Activated CD8-positive, alpha-beta memory T cell treated with anti-CD3 and anti-CD28 coated beads, Interleukin-2, amount 50 U/mL, for 48 hours (primary cell): ENCODE measurements around the gene BEST1.

Experiments
- DNase-seq: peaks from one replicate; pipeline ENCODE4 v3.0.0-alpha.2; 2020

Gene BEST1

DNA sequence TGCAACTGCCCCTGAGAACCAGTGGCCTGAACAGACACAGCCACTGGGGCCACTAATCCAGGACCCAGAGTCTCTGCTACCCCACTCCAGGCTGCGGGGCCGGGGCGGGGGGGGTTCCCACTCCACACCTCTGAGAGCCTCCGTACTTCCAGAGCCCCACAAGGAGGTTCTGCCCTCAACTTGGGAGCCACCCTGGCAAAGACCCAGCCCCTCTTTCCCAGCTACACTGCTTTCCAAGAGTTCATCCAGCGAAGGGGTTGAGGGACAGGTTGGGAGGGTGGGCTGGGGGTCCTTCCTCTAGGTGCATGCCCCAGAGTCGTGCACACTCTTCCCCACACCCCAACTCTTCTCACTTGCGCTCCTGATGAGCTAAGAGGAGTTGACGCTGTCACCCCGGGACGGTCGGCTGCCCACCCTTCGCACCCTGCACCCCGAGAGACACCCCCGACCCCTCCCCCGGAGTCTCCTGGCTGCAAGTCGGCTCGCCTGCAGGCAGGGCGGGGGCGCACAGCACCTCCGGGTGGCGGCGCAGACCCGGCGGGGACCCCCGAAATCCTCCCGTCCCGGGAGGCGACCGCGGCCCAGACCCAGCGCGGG is 33.3 kb upstream of the BEST1 start:
- peak; percentile 47 for DNase-seq

DNA sequence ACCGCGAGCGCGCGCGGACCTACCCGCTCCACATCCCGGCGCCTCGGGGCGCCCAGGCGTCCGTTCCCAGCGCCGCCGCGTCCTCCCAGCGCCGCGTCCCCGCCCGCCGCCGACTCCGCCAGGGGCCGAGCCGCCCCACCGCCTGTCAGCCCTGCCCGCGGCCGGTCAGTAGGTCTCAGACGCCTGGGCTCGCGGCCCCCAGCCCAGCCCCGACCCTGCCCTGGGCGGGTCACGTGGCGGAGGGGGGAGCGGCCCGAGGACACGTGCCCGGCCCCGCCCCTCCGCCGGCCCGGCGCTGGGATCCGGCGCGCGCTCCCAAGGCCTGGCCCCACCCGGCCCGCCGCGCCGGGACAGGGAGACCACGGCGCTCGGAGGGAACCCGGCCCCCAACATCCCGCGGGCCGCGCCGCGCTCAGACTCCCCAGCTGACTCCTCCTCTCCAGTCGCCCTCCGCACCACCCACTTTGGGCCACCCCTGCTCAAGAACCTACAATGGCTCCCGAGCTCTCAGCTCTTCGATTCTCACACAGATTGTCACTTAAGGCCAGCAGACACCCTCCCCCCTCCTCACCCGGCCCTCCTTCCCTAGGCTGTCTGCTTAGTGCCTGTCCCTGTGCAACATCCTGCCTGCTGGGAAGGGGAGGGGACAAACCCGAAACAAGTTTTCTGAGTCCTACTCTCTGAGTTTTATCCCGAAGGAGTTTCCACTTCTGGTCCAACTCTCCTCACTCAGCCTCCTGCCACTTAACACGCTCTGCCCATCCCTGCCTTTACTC is 32.6 kb upstream of the BEST1 start, which contains the start of gene RAB3IL1:
Gene RAB3IL1, minus strand, starts transcription at position 233 of the 776 bp plus-strand sequence. Its CDS starts 199 bp downstream, at position 34.
- peak; percentile 56 for DNase-seq

DNA sequence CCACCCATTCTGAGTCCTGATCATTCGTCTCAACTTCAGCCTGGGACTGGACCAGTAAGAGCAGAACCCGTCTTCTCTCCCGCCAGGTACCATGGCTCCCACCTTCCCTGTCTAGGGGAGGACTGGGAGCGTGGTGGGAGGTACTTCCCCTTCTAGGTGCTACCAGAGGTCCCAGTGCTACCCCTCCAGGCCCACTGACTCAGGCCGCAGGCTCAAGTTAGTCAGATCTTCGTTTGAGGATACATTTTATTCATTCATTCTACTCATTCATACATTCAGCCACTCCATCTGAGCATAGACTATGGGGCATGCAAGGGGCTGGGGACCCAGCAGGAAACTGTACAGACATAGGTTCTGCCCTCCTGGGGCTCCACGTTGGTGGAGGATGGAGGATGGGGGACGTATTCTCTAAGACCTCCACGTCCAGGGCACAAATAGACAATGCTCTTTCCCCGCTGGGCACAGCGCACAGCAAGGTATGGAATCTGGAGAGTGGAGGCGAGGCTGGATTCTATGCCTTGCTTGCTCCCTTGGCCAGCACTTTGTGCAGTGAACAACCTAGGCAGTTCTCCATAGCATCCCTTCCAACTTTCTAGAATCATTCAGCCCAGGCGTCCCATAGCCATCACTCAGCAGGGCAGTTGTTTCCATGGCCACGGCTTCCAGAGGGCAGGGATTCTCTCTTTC is 31.8 kb upstream of the BEST1 start:
- no peak for DNase-seq

DNA sequence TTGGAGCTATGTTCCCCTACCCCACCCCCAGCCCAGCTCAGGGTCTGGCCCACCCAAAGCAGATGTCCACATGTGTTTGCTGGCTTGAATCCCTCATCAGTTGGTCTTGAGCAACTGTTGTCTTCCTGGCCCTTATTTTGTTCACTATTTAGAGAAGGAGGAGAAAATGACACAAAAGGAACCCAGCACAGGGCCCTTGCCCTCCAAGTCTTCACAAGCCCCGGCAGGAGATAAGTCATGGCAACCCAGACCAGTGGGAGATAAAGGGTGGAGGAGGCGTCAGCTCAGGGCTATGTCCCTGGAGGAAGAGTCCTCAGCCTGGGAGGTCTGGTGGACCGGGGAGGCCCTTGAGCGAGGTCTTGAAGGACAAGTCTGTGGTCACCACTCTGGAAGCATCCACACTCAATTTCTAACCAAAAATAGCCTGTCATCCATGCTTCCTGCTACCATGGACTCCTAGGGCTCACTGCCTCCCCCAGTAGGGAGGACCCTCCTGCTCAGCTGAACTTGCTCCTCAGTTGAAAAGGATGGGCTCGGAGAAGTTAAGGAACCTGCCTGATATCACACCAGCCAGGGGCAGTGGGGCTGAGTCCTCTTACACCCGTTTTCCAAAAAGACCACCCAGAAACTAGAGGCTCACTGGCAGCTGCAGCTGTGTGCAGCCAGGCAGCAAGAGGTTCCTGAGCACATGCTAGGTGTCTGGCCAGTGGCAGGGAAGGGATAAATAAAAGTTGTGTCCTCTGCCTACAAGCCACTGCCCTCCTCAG is 31.0 kb upstream of the BEST1 start:
- DNase-seq: no peak

DNA sequence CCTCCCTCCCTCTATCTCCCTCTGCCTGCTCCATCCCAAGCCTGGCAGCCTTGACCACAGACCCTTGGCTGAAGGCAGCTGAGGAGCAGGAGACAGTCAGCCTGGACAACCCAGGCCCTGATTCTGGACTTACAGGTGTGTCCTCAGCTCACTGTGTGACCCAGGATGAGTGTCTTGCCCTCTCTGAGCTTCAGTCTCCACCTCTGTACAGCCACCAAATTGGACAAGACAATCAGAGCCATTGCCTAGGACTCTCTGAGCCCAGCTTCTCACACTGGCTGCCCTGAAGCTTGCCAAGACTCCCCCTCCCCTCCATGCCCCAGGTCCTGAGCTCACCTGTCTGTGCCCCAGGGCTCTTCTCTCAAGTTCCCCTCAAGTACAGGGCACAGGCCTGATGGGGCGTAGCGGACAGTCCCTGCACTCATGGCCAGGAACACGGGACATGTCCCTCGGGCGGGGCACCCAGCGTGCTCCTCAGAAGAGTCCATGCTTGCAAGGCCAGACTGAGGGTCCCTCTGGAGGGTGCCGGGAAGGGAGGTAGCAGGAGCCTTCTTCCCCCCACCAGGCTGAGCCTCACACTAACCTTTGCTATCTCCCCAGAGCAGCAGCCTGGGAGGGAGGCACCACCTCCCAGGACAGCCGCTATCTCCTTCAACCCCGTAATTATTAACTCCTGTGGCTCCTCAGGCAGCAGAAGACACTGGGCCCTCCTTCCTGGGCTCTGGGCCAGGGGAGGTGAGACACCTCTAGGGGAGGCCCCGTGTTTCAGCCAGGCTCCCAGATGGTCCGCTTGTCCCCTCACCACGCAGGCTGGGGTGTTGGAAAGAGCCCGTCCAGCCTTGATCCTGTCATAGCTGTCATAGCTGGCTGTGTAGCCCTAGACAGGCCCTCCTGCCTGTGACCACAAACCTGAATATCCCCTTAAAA is 30.2 kb upstream of the BEST1 start:
- no peak for DNase-seq

DNA sequence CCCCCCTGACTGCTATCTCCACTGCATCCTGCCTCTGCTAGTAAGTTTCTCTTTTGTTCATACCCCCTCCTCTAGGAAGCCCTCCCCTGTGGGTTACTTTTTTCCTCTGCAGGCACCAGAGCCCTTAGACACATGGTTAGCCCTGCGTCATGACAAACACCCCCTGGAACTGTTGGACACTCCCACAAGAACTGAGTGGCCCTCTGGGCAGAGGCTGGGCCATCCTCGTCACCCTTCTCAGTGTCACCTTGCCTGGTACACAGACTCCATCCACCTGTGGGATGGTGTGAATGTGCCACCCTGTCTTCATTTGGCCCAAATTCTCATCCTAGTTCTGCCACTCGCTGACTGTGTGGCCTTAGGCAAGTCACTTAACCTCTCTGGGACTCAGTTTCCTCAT is 28.7 kb upstream of the BEST1 start:
- no peak for DNase-seq

DNA sequence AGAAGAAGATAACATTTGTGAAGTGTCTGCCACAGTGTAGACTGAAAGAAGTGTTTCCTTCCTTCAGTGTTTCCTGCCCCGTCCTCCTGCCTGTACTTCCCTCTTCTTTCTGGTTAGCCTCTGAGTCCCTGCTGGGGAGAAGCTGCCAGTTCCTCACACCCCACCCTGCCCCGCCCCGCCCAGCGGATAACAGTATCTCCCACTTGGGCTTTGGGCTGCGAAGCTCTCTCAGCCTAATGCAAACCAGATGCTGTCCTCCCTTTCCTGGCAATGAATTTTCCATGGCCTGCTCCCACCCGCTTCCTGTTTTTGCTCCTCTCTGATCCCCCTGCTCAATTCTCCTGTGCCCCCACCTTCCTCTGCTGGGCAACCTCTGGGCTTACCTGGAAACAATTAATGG is 27.6 kb upstream of the BEST1 start:
- DNase-seq: no peak

DNA sequence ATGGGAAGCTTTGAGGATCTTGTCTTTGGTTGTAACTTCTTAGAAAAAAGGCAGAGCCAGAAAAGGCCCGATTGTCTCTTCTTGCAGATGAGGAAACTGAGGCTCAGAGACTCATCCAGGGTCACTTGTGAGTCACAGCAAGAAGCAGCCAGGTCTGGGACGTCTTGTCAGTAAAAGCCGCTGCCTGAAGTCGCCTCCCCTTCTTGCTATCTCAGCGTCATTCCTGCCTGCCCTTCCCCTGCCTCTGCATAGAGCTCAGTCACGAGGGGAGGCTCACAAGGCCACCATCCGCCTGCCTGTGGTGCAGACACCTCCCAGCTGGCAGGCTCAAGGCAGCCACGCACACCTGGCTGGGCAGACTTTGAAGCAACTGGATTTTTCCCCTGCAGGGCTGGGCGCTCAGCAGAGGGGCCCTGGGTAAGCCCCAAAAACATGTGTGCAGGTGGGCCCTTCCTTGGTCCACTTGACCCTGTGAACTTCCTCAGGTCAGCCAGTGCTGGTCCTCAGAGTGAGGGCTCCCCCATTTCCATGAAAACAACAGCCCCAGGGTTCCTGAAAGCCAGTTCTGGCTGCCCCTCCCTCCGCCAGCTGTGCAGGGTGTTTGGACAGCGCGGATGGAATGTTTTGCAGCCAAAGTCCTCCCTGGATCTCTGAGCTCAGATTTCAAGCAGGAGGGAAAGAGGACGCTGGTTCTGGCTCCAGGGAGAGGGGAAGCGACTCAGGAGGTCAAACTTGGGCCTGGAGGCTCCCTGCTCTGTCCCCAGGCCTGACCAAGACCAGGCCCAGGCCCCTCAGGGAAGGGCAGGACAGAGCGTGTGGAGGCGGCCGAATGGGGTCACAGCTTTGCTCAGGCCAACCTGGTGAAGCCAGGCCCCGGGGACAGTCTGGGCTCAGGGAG is 26.7 kb upstream of the BEST1 start:
- no peak for DNase-seq

DNA sequence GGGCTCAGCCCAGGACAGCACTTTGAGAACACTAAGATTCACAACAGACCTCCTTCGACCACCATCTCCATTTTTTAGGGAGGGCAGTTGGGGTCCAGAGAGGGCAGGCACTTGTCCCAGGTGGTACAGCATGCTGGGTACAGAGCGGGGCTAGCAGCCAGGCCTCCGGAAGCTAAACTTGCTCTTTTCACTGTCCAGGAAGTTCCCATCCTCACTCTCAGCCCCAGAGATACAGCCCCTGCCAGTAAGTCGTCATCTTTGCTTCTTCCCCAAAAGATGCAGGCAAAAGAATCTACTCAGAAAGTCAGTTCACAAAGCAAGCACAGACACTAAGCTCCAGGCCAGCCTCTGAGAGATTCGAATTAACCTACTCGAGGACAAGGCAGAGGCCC is 26.1 kb upstream of the BEST1 start:
- DNase-seq: no peak

DNA sequence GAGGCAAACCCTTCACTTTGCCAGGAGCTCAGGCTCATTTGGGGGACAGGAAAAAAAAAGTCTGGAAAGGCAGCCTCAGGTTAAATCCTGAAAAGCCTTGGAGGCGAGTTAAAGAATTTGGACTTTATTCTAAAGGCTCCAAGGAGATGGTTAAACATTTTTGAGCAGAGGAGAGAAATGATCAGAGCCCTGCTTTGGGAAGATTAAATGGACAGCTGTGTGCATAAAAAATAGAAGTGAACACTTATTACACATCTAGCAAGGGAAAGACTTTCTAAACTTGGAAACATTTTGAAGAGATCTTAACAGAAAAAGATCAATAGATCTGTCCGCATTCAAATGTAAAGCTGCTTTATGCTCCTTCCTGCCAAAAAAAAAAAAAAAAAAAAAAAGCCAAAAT is 24.4 kb upstream of the BEST1 start:
- DNase-seq: no peak

DNA sequence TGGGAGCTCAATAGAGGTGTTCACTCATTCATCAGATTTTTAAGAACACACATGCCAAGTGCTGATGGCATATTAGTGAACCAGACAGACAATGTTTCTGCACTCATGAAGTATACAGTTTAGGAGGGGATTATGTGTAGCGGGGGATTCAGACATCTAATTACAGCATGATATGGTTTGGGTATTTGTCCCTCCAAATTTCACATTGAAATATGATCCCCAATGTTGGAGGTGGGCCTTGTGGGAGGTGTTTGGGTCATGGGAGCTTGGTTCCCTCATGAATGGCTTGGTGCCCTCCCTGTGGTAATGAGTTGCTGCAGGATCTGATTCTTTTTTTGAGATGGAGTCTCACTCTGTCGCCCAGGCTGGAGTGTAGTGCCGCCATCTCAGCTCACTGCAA is 23.9 kb upstream of the BEST1 start:
- no peak for DNase-seq

DNA sequence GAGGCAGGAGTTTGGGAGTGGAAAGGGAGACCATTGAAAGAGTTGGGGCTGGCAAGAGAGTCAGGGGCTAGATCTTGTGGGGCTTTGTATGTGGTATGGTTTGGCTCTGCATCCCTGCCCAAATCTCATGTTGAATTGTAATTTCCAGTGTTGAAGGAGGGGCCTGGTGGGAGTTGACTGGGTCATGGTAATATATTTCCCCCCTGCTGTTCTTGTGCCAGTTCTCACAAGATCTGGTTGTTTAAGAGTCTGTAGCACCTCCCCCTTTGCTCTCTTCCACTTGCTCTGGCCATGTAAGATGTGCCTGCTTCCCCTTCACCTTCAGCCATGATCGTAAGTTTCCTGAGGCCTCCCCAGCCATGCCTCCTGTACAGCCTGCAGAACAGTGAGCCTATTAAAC is 22.6 kb upstream of the BEST1 start:
- no peak for DNase-seq

DNA sequence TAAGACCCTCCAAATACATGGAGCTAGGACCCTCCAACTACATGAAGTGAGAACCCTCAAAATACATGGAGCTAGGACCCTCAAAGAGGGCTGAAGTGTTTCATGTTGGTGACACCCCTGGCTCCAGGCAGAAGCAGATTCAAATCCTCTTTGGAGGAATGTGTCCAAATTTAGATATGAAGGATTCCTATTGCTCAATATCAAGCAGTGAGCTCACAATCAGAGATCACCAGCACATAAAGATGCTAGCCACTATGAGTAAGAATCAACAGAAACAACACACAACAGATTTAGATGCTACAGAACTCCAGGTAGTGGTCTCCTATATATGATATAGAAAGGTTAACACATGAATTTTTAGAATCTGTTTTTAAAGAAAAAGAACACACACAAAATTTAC is 21.5 kb upstream of the BEST1 start:
- DNase-seq: no peak

DNA sequence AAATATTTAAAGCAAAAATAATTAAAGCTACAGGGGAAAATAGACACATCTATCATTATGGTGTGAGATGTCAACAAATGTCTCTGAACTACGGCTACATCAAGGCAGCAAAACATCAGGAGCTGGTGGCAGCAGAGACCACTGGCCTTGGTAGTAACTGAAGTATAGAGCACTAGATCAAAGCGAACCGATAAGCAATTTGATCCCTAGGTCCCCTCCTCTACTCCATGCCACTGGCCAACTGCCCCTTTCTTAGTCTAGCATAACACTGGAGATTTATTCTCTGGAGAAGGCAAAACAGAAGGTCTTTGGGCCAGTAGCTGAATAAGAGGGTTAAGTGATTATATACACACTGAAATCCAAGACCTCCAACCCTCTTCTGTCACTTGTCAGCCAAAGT is 19.2 kb upstream of the BEST1 start:
- DNase-seq: no peak

DNA sequence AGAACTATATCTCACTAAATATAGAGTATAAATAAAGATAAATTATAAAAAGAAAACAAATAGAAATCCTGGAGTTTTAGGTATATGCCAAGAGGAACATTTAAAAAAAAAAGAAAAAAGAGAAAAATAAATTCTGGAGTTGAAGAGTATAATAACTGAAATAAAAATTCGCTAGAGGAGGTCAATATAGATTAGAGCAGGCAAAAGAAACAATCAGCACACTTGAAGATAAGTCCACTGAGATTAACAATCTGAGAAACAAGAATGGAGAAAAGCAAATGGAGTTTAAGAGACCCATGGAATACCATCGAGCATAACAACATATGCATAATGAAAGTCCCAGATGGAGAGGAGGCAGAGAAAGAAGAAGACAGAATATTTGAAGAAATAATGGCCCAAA is 14.3 kb upstream of the BEST1 start:
- DNase-seq: no peak

DNA sequence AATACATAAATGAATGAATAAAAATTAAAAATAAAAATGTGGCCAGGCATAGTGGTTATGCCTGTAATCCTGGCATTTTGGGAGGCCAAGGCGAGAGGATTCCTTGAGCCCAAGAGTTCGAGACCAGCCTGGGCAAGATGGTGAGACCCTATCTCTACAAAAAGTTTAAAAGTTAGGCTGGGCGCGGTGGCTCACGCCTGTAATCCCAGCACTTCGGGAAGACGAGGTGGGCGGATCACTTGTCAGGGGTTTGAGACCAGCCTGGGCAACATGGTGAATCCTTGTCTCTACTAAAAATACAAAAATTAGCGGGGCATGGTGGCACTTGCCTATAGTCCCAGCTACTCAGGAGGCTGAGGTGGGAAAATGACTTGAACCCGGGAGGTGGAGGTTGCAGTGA is 9.7 kb upstream of the BEST1 start:
- no peak for DNase-seq

DNA sequence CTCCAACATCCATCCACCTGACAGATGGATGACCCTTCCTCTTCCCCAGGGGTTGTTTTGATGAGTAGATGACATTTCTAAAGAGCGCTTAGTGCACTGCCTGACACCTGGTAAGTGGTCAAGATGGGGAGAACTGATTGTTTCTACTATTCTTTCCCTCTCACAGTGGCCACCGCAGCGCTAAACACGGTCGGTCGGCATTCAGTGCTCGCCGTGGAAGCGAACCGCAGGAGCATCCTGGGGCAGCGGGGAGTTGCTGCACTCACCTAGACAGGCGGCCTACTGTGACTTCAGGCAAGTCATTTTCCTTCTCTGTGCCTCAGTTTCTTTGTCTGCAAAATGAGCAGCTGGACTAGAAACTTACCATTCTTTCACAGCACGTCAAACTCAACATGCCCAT is 5.0 kb upstream of the BEST1 start:
- no peak for DNase-seq

DNA sequence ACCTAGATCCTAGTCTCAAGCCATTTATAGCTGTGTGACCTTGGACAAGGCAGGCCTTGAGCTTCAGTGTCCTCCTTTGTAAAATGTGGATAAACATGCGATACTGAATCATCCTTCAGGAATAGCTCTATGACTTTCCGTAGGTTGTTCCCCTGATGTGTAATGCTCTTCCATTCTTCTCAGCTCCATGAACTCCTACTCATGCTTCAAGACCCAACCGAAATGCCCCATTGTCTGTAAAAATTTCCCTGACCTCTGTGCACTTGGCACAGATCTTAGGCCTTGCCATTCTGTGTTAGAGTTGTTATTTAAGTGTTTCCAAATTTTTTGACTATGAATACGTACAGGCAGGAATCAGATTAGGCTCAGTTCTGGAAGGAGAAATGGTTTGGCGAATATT is 3.3 kb upstream of the BEST1 start:
- DNase-seq: no peak

DNA sequence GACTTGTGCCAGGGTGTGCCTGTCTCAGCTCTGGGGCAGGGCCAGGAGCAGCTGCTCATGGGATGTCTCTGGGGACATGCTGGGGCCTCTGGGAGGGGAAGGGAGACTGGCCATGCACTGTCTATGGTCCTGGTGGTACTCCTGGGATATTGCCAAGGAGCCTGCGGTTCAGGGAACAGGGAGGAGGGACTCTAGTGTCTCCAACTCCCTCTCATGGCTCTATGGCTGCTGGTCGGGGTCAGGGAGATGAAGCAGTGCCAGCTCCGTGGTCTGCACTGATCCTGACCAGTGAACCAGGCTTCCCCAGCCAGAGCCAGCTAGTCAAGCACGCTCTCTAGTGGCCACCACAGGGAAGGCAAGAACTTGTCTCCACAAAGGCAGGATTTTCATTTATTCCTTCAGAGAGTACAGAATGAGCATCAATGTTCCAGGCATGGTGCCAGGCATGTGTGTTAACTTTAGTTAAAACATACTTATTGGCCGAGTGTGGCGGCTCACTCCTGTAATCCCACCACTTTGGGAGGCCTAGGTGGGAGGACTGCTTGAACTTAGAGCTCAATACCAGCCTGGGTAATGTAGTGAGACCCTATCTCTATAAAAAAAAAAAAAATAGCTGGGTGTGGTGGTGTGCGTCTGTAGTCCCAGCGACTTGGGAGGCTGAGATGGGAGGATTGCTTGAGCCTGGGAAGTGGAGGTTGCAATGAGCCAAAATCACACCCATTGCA is 2.5 kb upstream of the BEST1 start:
- peak; percentile 78 for DNase-seq

DNA sequence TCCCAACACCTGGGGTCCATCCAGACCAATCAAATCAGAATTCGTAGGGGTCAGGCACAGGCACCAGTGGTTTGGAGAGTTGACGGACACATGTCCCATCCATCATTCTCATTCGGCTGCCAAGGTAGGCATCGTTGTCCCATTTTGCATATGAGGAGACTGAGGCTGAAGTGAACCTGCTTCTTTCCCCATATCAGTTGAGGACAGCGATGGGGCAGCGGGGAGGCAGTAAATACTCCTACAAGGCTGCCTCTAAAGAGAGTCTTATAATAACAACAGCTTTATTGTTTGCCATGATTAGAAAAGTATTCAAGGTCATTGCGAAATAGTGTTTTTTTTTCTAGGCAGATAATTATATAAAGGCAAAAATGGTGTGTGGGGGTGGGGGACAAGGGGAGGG is 1.6 kb upstream of the BEST1 start:
- DNase-seq: no peak
